BE2C (cell line): Measurements from ENCODE around the gene DDAH1.

ENCODE experiments used
- DNase-seq: peaks from one replicate; pipeline ENCODE4 v3.0.0-alpha.2; 2020
- H3K27me3 ChIP-seq: fragments of 250-450 bp; sonication (Bioruptor Pico); 2 replicates; pipeline ENCODE4 v1.5.1; 2020; ENCODE audit warnings: mild to moderate bottlenecking
- H3K36me3 ChIP-seq: fragments of 250-450 bp; sonication (Bioruptor Pico); 2 replicates; pipeline ENCODE4 v1.5.1; 2020; ENCODE audit warnings: mild to moderate bottlenecking
- H3K4me1 ChIP-seq: fragments of 250-450 bp; sonication (Bioruptor Pico); 2 replicates; pipeline ENCODE4 v1.5.1; 2020
- H3K4me3 ChIP-seq: 2 replicates; pipeline ENCODE4 v1.5.1; 2011; ENCODE audit warnings: low read depth, low read length
- H3K9me3 ChIP-seq: fragments of 250-450 bp; sonication (Bioruptor Pico); 2 replicates; pipeline ENCODE4 v1.5.1; 2020
- CTCF ChIP-seq: IDR thresholded peaks from 2 replicates; pipeline ENCODE4 v1.5.1; 2012; ENCODE audit warnings: mild to moderate bottlenecking, low read depth, low read length

Gene DDAH1

GRCh38 chr1:85321237-85321964 is 143.6 kb downstream of the DDAH1 start:
- H3K36me3 ChIP-seq, result no peaks in the 10 kb centered on the region
- H3K9me3 ChIP-seq, result no peaks in the 10 kb centered on the region
- no peak for TF ChIP-seq CTCF
- H3K27me3 ChIP-seq, result no peaks in the 10 kb centered on the region
- H3K4me1 ChIP-seq, result no peaks in the 10 kb centered on the region
- no peak overlapping the region for H3K4me3 ChIP-seq
- no peak for DNase-seq

GRCh38 chr1:85320371-85321131 is 144.4 kb downstream of the DDAH1 start:
- H3K27me3 ChIP-seq, result no peaks in the 10 kb centered on the region
- H3K36me3 ChIP-seq, result no peaks in the 10 kb centered on the region
- H3K4me3 ChIP-seq, result no peak overlapping the region
- no peaks in the 10 kb centered on the region for H3K9me3 ChIP-seq
- no peak for DNase-seq
- TF ChIP-seq CTCF, result no peak
- no peaks in the 10 kb centered on the region for H3K4me1 ChIP-seq

- DNase-seq, result no peak
- TF ChIP-seq CTCF, result no peak
- Histone ChIP-seq H3K4me3 (no peak overlapping the region), H3K36me3 (no peaks in the 10 kb centered on the region), H3K27me3 (no peaks in the 10 kb centered on the region), H3K9me3 (no peaks in the 10 kb centered on the region), H3K4me1 (no peaks in the 10 kb centered on the region)
Observed at GRCh38 chr1:85319931-85320330, 145.0 kb downstream of the DDAH1 start.

- Histone ChIP-seq H3K4me1 (no peaks in the 10 kb centered on the region), H3K9me3 (no peaks in the 10 kb centered on the region), H3K4me3 (no peak overlapping the region), H3K27me3 (no peaks in the 10 kb centered on the region), H3K36me3 (no peaks in the 10 kb centered on the region)
- DNase-seq, result no peak
- TF ChIP-seq CTCF, result no peak
Observed at GRCh38 chr1:85319491-85319890, 145.5 kb downstream of the DDAH1 start.

- Histone ChIP-seq H3K27me3 (no peaks in the 10 kb centered on the region), H3K9me3 (no peaks in the 10 kb centered on the region), H3K4me3 (no peak overlapping the region), H3K36me3 (no peaks in the 10 kb centered on the region), H3K4me1 (no peaks in the 10 kb centered on the region)
- no peak for DNase-seq
- TF ChIP-seq CTCF, result no peak
Observed at GRCh38 chr1:85318217-85318616, 146.7 kb downstream of the DDAH1 start.

- H3K4me3 ChIP-seq, result no peak overlapping the region
- H3K9me3 ChIP-seq, result no peaks in the 10 kb centered on the region
- no peaks in the 10 kb centered on the region for H3K4me1 ChIP-seq
- TF ChIP-seq CTCF, result no peak
- H3K27me3 ChIP-seq, result no peaks in the 10 kb centered on the region
- DNase-seq, result no peak
- H3K36me3 ChIP-seq, result no peaks in the 10 kb centered on the region
Observed at GRCh38 chr1:85317560-85317959, 147.4 kb downstream of the DDAH1 start.
